ENCODE data around the gene SPARC. TPM values are rescaled to one million over a fixed set of nuclear protein-coding genes. Genes with fewer than 3 reads are reported as not detected.

SPARC gene
- total RNA-seq, 1 donor from 2014 or later, result 3,092 TPM

- DNase-seq, result no peak
Measured at GRCh38 chr5:151620461-151620840, 66.3 kb downstream of the SPARC start.

GRCh38 chr5:151619812-151620460 is 66.8 kb downstream of the SPARC start:
- no peak for DNase-seq

GRCh38 chr5:151618907-151619306 is 67.8 kb downstream of the SPARC start:
- no peak for DNase-seq

GRCh38 chr5:151617841-151618710 is 68.6 kb downstream of the SPARC start:
- DNase-seq, result no peak

GRCh38 chr5:151617383-151617840 is 69.3 kb downstream of the SPARC start:
- no peak for DNase-seq

- no peak for DNase-seq
Measured at GRCh38 chr5:151615431-151615830, 71.3 kb downstream of the SPARC start.

- no peak for DNase-seq
Measured at GRCh38 chr5:151614565-151614964, 72.2 kb downstream of the SPARC start.

- no peak for DNase-seq
Measured at GRCh38 chr5:151612689-151613427, 73.9 kb downstream of the SPARC start.

- no peak for DNase-seq
Measured at GRCh38 chr5:151611127-151611775, 75.5 kb downstream of the SPARC start.

Small RNA genes lying within 50 kb of the gene (small RNA-seq; reads per million reads assigned to genes)
- not detected for gene RN7SKP232 (ENCODE audit: low replicate concordance)

Other genes with a start within 250 kb of the SPARC start
- 3.9 TPM for gene SLC36A1, start 239.3 kb downstream of the SPARC start, total RNA-seq
- gene FAT2, start 95.6 kb downstream of the SPARC start, total RNA-seq, result 26.5 TPM
- gene ATOX1, start 71.7 kb upstream of the SPARC start, total RNA-seq, result 52.1 TPM
- gene G3BP1, start 85.0 kb upstream of the SPARC start, total RNA-seq, result 103 TPM
- not detected for gene GLRA1, start 237.9 kb upstream of the SPARC start, total RNA-seq